IPS-18a (cell line): Measurements from ENCODE around the gene FAM177A1.

Experiments
- H3K27ac ChIP-seq: one replicate; pipeline ENCODE4 v1.5.1; 2013; ENCODE audit warnings: low read length
- H3K27me3 ChIP-seq: one replicate; pipeline ENCODE4 v1.6.1; 2013; ENCODE audit warnings: mild to moderate bottlenecking, low read length; ENCODE audit not compliant: control insufficient read depth, insufficient read depth
- H3K36me3 ChIP-seq: one replicate; pipeline ENCODE4 v1.6.1; 2013; ENCODE audit warnings: low read depth, low read length; ENCODE audit not compliant: control insufficient read depth
- H3K4me1 ChIP-seq: one replicate; pipeline ENCODE4 v1.6.1; 2013; ENCODE audit warnings: low read depth, low read length; ENCODE audit not compliant: control insufficient read depth
- H3K4me3 ChIP-seq: one replicate; pipeline ENCODE4 v1.5.1; 2013; ENCODE audit warnings: low read length
- H3K9ac ChIP-seq: one replicate; pipeline ENCODE4 v1.6.1; 2013; ENCODE audit warnings: mild to moderate bottlenecking, low read length, moderate library complexity
- H3K9me3 ChIP-seq: one replicate; pipeline ENCODE4 v1.6.1; 2013; ENCODE audit warnings: low read depth, low read length; ENCODE audit not compliant: control insufficient read depth

FAM177A1 gene

GRCh38 chr14:35114036-35114435 lies 68.0 kb downstream of the FAM177A1 start:
- H3K36me3 ChIP-seq = peaks cover 32% of the 10 kb centered on the region

GRCh38 chr14:35116242-35116641 lies 70.2 kb downstream of the FAM177A1 start:
- Histone ChIP-seq H3K27me3 (no peaks in the 10 kb centered on the region), H3K27ac (no peak overlapping the region), H3K9ac (no peak overlapping the region), H3K4me3 (no peak overlapping the region), H3K36me3 (peaks cover 17% of the 10 kb centered on the region), H3K4me1 (peaks cover 5% of the 10 kb centered on the region), H3K9me3 (no peaks in the 10 kb centered on the region)

More at GRCh38 chr14:35114036-35114435, 68.0 kb downstream of the FAM177A1 start:
- Histone ChIP-seq H3K27ac (no peak overlapping the region), H3K27me3 (no peaks in the 10 kb centered on the region), H3K9me3 (no peaks in the 10 kb centered on the region), H3K4me3 (no peak overlapping the region), H3K4me1 (peaks cover 5% of the 10 kb centered on the region), H3K9ac (no peak overlapping the region)

GRCh38 chr14:35117112-35117511 lies 71.0 kb downstream of the FAM177A1 start:
- Histone ChIP-seq H3K36me3 (peaks cover 9% of the 10 kb centered on the region), H3K27ac (no peak overlapping the region), H3K4me3 (no peak overlapping the region), H3K27me3 (no peaks in the 10 kb centered on the region), H3K9me3 (no peaks in the 10 kb centered on the region), H3K4me1 (peaks cover 5% of the 10 kb centered on the region), H3K9ac (no peak overlapping the region)

DNA sequence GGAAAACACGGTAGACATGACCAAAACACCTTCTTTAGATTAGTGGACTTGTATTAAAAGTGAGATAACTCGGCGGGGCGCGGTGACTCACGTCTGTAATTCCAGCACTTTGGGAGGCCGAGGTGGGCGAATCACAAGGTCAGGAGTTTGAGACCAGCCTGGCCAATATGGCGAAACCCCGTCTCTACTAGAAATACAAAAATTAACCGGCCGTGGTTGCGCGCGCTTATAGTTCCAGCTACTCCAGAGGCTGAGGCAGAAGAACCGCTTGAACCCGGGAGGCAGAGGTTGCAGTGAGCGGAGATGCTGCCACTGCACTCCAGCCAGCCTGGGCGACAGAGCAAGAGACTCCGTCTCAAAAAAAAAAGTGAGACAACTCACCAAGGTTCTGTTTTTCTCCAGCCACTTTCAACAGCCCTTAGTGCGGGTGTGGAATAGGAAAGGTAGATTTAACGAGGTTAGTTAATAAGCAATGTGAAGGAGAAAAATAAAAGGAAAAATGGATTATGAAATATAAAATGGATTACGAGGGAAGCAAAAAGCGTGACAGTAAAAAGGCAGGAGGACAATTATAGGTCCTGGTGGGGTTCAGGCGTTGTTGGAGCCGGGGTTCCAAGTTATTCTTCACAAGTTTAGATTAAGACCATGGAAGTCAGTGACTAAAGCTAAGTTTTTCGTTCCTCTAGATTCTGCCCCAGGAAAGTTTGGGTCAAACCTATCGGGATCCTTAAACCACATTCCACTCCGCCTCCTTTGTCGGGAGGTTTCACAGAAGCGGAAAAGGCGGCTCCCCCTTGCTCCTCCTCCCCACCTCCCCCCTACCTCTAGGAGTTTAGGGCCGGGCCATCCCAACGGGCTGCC lies 75.2 kb downstream of the FAM177A1 start:
- Histone ChIP-seq H3K4me1 (peaks cover 3% of the 10 kb centered on the region), H3K27me3 (no peaks in the 10 kb centered on the region), H3K9ac (peak overlapping the region; percentile 96), H3K9me3 (no peaks in the 10 kb centered on the region), H3K36me3 (peaks cover 3% of the 10 kb centered on the region), H3K4me3 (peak overlapping the region; percentile 100), H3K27ac (peak overlapping the region; percentile 99)

GRCh38 chr14:35121887-35122695 lies 76.0 kb downstream of the FAM177A1 start, which contains the start of the genes PPP2R3C and PRORP:
Gene PPP2R3C, minus strand, starts transcription at chr14:35121990. Its CDS starts 31 bp downstream, at chr14:35121959.
Gene PRORP, plus strand, starts transcription at chr14:35122552. Its CDS starts 694 bp downstream, at chr14:35123246.
- H3K27me3 ChIP-seq = no peaks in the 10 kb centered on the region
- peak within 1 kb of the TSS; percentile 99 for H3K27ac ChIP-seq
- peak within 1 kb of the TSS; percentile 100 for H3K4me3 ChIP-seq
- H3K9me3 ChIP-seq = no peaks in the 10 kb centered on the region
- peaks cover 6% of the 10 kb centered on the region for H3K36me3 ChIP-seq
- H3K9ac ChIP-seq = peak within 1 kb of the TSS; percentile 96
- H3K4me1 ChIP-seq = peaks cover 3% of the 10 kb centered on the region

DNA sequence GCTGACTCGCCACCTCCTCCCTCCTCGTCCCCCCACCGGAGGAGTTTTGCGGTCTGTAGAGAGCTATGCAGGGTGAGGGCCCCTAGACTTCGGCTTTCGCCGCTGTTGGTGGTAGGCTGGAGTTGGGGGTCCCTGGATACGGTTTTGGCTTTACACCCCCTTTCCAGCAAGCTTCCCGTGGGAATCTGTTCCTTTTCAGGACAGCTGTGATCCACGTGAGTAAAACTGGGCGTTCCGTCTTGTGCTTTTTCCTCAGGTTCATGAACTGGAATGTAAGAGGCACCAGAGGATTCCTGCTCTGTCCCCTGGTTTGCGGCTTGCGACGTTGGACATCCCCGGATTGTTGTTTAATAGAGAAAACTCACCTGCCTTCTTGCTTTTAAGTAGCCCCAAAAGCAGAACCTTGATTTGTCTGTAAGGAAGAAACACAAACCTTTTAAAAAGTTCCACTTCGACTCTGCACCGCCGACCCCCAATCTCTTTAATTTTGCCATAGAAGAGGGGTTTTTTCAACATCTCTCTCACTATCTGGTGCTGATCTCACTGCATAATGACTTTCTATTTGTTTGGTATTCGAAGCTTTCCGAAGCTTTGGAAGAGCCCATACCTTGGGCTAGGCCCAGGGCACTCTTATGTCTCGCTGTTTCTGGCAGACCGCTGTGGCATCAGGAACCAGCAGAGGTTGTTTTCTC lies 76.8 kb downstream of the FAM177A1 start:
- Histone ChIP-seq H3K36me3 (peaks cover 10% of the 10 kb centered on the region), H3K27me3 (no peaks in the 10 kb centered on the region), H3K4me3 (peak overlapping the region; percentile 100), H3K27ac (peak overlapping the region; percentile 99), H3K4me1 (peaks cover 3% of the 10 kb centered on the region), H3K9me3 (no peaks in the 10 kb centered on the region), H3K9ac (peak overlapping the region; percentile 96)

DNA sequence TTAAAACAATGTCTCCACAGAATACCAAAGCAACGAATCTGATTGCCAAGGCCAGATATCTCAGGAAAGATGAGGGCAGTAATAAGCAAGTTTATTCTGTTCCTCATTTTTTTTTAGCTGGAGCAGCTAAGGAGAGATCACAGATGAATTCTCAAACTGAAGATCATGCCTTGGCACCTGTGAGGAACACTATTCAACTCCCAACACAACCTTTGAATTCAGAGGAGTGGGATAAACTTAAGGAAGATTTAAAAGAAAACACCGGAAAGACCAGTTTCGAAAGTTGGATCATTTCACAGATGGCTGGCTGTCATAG lies 77.3 kb downstream of the FAM177A1 start:
- peaks cover 3% of the 10 kb centered on the region for H3K4me1 ChIP-seq
- peaks cover 13% of the 10 kb centered on the region for H3K36me3 ChIP-seq
- H3K27me3 ChIP-seq = no peaks in the 10 kb centered on the region
- no peaks in the 10 kb centered on the region for H3K9me3 ChIP-seq
- H3K4me3 ChIP-seq = peak overlapping the region; percentile 100
- H3K9ac ChIP-seq = peak overlapping the region; percentile 96
- H3K27ac ChIP-seq = no peak overlapping the region

- Histone ChIP-seq H3K27me3 (no peaks in the 10 kb centered on the region), H3K9ac (no peak overlapping the region), H3K9me3 (no peaks in the 10 kb centered on the region), H3K27ac (no peak overlapping the region), H3K4me3 (peak overlapping the region; percentile 100), H3K36me3 (peaks cover 13% of the 10 kb centered on the region), H3K4me1 (peaks cover 3% of the 10 kb centered on the region)
Measured at GRCh38 chr14:35124127-35124526, 78.1 kb downstream of the FAM177A1 start.
